GM21825 (cell line): ENCODE data around the gene KCNA3.
"Not testable (repeated sequence)": the region's sequence is repeated elsewhere in the genome, so short reads cannot be mapped to it uniquely, and the experiment has no call there.

Experiments used
- ATAC-seq: cut with Tn5 transposase; IDR thresholded peaks from one replicate; pipeline ENCODE4 v1.9.1; 2021; ENCODE audit warnings: mild to moderate bottlenecking, moderate library complexity; ENCODE audit not compliant: unreplicated experiment

The KCNA3 gene

DNA sequence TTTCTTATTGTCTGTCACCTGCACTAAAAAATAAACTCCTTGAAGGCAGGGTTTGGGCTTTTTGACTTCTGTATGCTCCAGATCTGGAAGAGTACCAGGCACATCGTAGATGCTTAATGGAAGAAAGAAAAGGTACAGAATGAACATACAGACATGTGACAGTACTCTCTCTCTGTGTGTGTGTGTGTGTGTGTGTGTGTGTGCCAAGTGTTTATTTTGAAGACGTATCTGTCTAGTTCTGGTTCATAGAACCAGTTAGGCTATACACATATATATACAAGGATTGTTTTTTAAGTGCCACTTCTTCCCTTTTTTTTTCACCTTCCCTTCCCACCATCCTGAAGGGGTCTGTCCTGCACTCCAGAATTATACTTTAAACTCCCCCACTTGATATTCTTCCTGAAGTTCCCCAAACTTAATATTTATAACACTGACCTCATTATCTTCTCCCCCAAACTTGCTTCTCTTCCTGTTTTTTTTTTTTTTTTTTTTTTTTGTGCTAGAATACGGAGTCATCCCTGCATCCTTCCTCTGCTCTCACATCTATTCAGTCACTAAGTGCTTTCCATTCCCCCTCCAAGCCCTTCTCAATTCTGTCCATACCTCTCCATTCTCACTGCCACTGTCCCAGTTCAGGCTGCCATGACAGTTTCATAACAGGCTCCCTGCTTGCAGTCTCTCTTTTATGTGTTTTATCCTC is 5.4 kb upstream of the KCNA3 start:
- no peak for ATAC-seq

DNA sequence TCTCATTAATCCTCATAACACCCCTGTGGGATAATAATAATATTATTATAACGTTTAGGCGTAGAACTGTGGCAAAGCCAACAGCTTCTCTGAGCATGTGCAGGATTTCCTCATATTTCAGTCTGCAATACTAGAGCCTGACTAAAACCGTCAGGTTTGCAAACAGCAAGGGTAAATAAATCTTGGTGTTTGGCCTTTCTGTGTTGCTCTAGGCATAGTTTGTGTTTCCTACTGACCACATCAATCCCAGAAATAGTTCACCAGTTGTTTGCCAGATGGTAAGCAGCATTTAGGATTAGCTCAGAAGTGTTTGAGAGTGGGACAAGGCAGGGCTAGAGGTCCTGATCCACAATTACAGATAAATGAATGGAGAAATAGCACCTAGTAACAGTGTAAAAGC is 2.8 kb upstream of the KCNA3 start:
- ATAC-seq, result no peak

DNA sequence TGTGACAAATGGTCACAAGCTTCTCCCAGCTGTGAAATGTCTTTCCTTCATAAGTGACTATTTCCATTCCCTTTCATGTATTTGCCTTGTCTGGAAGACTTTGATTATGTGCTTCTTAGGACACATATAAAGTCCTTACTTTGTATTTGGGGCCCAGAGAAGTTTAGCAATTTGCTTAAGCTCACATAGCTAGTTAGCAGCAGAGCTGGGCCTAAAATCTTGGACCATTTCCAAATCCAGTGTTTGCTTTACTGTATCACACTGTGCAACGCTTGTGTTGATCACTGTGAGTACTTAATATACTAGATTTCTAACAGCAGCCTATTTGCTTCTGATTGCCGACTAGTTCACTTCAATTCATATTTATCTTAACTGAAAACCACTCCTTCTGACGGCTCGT is 2.2 kb upstream of the KCNA3 start:
- no peak for ATAC-seq

DNA sequence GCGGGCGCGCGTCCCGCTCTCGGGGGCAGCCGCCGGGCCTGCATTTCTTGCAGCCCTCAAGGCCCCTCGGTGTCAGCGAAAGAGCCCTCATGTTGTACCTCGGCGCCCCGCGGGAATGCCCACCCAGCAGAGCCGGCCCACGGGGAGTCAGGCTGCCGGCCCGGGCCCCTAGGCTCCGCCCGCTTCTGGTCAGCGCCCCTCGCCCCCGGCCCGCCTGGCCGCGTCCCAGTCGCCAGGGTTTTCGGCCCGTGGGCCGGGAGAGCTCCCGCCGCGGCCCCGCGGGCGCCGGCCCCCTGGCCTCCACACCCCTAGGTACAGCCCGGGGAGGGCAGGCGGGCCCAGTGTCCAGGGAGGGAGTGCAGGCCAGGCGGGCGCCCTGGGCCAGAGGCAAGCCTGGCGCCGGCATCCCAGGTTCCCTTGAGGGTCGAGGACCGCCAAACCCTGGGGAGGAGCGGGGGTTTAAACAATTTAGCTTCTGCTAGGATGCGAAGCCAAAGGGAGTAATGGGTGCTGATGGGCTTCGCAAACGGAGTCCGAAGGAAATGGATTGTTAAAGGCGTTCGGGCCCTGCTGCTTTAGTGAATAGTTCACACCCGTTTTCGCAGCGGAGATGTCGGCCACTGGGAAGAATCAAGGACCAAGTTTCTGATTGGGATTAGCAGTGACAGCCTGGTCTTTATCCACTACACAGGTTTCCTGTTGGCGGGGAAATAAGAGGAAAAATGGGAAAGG is 486 bp upstream of the KCNA3 start:
- ATAC-seq, result no peak

DNA sequence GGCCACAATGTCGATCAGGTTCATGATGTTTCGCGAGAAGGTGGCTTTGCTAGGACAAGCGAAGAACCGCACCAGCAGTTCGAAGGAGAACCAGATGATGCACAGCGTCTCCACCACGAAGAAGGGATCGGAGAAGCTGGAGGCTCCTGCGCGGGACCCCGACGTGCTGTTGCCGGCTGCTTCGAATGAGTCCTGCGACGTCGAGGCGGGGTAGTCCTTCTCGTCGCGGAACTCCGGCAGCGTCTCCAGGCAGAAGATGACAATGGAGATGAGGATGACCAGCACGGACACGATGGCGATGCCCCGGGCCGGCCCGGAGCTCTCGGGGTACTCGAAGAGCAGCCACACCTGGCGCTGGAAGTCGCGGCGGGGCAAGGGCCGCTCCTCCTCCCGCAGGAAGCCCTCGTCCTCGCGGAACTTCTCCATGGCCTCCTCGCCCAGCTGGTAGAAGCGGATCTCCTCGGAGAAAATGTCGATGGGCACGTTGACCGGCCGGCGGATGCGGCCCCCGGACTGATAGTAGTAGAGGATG is 869 bp downstream of the KCNA3 start:
- no peak for ATAC-seq

DNA sequence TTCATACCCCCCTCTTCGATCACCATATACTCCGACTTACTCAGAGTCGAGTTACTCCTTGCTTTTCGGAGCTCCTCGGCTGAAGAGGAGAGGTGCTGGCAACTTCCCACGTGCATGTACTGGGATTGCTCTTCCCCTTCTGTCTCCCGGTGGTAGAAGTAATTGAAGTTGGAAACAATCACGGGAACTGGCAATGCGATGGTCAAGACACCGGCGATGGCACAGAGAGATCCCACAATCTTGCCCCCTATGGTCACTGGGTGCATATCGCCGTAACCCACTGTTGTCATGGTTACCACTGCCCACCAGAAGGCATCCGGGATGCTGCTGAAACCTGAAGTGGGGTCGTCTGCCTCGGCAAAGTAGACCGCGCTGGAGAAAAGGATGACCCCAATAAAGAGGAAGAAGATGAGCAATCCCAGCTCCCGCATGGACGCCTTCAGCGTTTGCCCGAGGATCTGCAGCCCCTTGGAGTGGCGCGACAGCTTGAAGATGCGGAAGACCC is 1.5 kb downstream of the KCNA3 start:
- no peak for ATAC-seq

DNA sequence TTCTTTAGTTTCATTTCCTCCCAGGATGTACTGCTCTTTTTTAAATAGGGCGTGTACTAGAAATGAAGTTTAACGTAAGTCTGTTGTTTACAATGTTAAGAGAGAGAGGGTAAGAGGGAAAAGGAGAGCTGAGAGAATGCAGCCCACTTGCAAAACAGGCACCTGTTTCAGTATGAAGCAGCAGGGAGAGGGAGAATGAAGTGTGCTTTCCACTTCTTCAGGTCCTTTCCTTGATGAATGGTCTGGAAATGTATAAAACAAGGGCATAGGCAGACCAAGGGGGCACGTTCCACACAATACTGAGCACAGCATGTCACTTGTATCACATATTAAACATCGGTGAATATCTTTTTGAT is 2.0 kb downstream of the KCNA3 start:
- ATAC-seq, result no peak

DNA sequence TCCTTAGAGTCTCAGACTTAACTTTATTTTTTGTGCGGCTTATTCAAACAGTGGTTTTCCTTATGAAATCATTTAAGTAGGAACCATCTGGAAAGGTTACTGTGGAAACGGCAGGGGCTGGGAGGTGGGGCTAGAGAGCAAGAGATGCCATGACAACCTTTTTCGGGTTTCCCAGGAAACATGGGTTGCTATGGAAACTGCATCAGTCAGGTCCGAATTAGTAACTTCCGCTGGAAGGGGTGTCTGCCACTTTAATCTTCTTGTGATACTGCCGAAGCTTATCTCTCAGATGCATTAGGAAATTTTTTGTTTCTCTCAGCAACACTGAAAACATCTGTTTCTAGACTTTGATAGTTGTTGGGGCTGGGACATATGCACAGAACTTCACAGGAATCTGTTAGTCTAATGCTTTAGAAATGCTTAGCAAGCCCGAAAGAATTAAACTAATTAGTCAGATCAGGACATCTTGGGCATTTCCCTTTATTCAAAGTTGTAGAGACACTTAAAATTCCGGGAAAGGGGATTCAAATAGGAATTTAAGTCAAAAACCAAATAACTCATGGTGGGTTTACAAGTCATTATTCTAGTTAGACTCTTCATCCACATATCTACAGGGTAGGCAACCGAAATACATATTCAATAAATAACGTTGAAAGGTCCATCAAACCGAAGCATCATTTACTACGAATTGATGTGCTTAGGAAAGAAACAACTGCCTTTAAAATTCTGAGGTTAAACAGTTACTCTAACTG is 2.6 kb downstream of the KCNA3 start:
- ATAC-seq, result no peak

DNA sequence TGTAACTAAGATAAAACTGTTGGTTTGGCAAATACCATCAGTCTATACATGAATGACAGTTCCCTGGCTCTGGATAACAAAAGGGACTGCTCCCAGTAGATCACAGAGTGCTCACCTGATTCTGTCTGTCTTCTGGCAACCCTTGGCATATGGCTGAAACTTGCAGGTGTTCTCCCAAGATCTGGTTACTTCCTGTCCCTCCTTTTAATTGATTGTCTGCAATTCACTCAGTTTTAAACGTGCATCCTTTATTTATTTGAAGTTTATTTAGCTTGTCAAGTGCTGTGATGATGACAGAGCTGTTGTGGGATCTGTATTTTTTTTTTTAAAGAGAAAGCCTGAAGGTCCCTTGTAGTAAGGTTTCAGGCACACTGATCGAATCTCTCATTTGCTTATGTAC is 3.4 kb downstream of the KCNA3 start:
- ATAC-seq, result no peak

DNA sequence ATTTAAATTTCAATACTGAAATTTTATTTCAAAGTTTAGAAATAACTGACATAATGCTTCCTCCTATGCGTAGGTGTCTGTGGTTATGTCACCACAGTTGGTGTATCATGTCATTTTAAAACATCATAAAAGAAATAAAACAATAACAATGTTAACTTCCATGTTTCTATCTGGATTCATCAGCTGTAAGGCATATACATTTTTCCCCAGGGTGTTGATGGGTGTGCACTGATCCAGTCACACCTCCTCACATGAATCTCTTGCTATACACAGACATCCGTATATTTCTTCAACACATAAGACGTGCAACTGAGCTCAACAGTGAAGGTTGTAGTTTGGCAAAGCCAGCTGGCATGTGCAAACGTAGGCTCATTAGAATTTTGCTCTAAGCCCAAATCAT is 6.2 kb downstream of the KCNA3 start:
- no peak for ATAC-seq

DNA sequence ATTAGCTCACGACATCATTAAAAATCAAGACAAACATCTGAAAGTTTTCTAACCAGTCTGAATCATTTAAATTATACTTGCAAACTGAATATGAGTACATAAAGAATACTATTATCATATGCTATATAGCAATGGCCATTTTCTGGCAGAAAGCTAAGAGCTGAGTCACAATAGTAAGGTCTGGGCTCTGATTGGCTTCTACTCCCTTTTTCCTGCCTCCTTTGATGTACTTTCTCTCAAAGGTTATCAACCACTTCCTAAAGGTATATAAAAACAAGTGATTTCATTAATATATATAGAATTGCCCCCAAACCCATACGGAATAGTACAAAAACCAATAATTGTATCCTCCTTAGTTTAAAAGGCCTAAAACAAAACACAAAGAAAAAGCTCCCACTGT is 7.0 kb downstream of the KCNA3 start:
- no peak for ATAC-seq

DNA sequence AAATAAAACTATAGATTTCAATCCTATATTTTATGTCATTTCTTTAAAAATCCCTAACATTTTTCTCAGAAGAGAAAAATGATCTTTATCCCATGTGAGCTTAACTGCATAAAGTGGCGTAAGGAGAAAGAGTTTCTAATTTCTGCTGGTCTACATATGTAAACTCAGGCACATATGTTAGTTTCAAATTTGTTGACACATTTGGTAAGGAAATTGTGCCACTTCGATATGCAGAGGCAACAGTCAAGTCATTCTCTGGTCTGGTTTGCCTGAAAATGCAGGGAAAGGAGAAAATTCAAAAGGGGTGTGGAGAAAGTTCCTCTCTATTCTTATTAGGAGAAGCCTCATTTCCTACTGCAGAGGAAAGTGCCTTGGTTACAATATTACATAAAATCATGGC is 11.5 kb downstream of the KCNA3 start:
- no peak for ATAC-seq

DNA sequence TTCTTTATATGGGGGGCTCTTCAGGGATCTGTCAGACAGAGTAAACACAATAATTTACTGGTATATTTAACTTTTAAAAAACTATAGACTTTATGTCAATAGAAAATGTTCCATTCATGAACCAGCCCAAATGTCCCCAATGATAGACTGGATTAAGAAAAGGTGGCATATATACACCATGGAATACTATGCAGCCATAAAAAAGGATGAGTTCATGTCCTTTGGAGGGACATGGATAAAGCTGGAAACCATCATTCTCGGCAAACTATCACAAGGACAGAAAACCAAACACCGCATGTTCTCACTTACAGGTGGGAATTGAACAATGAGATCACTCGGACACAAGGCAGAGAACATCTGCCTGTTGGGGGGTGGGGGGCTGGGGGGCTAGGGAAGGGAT is 15.2 kb downstream of the KCNA3 start:
- not testable (repeated sequence) for ATAC-seq

DNA sequence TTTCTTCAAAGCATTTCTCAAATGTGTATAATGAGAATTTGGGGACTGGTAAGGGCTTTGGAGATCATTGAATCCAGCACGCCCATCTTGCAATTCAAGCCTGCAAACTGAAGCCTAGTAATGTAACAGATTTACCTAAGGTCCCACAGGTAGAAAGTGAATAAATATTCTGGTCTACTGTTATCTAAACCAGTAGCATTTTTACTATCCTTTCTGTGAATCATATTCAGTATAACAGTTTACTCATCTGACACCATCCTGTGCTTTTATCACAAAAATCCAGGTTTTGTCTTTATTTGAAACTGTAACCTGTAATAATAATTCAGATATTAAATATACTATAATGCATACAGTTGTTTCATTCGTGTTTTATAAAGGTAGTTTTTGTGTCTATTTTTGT is 17.4 kb downstream of the KCNA3 start:
- ATAC-seq, result no peak

DNA sequence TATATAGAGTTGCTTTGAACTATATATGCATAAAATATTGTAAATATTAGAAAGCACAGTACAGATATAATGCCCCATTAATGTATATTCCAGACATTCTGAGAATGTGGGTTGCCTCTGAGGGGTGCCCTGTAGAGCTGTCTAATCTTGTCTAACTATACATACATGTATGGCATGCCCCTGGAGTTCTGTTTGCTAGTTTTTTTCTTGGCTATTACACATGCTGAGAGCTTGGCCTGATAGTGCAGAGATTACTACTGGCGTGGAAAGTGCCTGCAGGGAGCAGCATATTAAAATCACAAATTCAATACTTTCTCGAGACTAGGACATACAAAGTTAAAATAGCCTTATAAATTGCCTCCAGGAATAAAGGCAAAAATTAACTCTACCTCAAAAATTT is 24.1 kb downstream of the KCNA3 start:
- no peak for ATAC-seq

DNA sequence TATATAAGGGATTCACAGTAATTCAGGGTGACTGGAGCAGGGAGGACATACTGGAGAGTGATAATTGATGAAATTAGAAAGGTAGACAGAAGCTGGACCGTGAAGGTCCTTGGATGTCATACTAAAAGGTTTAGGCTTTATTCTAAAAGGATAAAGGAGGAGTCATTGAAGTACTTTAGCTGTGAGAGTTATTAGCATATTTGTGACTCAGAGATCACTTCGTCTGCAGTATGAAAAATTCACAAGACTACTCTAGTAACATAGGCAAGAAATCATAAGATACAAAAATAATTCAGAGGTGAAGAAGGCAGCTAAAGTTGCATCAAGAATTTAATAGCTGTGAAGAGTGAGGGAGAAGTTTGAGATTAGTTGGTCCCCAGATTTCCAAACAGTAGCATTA is 26.3 kb downstream of the KCNA3 start:
- ATAC-seq, result no peak

DNA sequence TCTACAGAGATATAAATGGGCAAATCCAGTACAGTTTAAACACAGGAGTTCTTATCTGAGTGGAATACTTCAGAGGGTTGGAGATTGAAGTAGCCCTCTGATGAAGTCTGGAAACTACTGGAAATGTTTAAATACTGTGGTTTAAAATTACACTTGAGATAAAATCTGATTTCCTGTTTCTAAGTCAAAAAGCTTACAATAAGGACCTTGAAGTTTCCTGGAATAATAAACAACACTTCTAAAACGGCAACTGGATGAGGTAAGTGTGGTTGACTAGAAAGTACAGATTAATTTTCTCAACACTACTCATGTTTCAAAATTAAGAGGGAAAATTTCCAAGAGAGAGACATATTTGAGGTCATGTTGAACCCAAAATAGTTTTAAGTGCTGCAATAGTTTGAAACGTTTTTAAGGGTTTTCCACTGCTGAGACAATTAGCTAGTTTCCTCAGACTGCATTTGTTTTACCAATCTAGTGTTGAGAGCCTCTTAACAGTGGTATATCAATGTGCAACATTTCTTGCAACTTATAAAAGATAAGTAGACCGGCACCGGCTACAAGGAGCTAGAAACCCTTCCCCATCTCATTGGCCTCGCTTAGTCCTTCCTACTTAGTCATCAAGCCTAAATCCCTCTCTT is 27.4 kb downstream of the KCNA3 start:
- ATAC-seq, result no peak

DNA sequence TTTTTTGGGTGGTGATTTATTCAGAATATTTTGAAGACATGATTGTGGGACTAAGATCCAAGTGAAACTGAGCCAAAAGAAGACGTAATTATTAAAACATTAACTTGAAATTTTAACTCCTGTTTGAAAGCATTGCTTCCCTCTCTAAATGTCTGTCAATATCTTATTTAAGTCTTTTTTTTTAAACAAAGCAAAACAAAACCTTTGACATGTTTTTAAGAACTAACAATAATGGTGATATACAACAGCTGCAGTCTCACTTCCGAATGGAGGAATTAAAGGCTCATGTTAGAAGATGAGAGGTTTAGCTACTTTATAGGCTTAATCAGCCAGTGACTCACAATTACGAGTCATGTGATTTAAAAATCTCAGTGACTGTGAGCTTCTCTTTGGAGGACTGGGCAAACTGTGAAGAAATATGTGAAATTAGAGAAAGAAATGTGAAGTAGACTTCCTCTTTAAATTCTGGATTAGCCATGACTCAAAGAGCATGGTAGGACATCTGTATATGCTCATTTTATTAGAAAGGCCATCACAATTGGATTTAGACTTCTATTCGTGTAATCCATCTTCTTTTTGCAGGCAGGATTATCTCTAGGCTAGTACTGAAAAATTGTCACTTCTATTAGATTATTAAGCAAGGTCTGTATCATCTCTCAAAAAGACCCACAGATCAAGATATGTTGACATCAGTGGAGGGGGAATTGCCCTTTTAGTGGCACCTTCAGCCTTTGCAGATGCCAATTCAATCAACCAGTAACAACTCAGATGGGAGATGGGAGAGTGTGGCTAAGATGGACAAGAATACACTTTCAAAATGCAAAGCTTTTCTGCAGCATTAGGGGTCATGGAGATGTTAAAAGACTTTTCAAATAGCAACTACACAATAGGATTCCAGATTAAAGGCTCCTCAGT is 28.7 kb downstream of the KCNA3 start:
- no peak for ATAC-seq

DNA sequence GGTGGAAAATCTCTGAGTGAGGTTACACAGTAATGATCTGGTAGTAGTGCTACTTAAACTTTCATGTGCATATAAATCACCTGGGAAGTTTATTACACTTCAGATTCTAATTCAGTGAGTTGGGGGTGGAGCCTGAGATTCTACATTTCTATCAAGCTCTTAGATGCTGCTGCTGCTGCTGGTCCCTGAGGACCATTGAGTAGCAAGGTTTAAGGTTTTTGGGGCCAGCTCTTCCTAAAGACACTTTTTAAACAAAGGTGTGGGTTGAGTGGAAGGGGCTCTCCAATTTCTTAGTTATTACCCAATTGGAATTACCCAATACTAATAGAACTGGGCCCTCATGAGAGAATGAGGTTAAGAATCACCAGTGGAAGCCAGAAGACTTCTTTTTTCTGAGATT is 29.5 kb downstream of the KCNA3 start:
- ATAC-seq, result no peak

DNA sequence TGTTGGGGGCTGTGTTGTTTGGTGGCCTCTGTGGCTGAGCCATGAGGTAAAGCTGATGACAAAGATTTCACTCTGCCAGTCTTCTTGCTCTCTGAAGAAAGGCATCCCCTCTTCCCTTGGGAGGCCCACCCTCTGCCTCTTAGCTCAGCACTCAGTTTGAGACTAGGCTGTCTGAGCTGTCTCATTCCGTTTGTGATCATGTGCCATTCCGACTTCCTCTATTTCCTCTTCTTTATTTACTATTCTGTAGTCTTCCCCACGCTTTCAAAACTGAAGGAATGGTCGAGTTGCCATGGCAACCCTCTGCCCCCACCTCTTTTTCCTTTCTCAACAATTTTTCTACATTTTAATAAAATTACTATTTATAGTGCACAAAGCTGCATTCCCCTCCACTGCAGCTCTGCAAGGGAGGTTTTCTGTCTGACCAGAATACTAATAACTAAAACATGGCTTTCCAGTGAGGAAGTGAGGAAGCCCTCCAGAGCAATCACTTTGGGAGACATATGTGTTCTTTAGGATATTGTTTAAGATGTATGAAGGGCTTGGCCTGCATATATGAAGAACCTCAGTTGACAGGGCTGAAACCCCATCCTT is 30.8 kb downstream of the KCNA3 start:
- ATAC-seq, result no peak
